Liver (tissue), 3 donors: Measurements from ENCODE around the gene BRD9.

Experiments used
- CTCF ChIP-seq: fragments of 150-350 bp; IDR thresholded peaks from 2 replicates; pipeline ENCODE4 v1.5.1; 2017; ENCODE audit warnings: improper control_type of control experiment, low read depth, low read length; ENCODE audit not compliant: missing input control
- GABPA ChIP-seq, 2 donors: IDR thresholded peaks in 1 of 2; conservative IDR thresholded peaks in 1 of 2; 2 replicates each; pipeline ENCODE4 v1.6.1; 2016; ENCODE audit warnings: antibody characterized with exemption in 2 of 2, mild to moderate bottlenecking in 1 of 2, moderate library complexity in 1 of 2
- MAX ChIP-seq: IDR thresholded peaks from 2 replicates; pipeline ENCODE4 v1.6.1; 2016; ENCODE audit warnings: antibody characterized with exemption
- REST ChIP-seq: IDR thresholded peaks from 2 replicates; pipeline ENCODE4 v1.6.1; 2016; ENCODE audit warnings: antibody characterized with exemption, mild to moderate bottlenecking
- TAF1 ChIP-seq: conservative IDR thresholded peaks from 2 replicates; pipeline ENCODE4 v1.6.1; 2016; ENCODE audit warnings: antibody characterized with exemption, mild to moderate bottlenecking
- YY1 ChIP-seq: IDR thresholded peaks from 2 replicates; pipeline ENCODE4 v1.6.1; 2016; ENCODE audit warnings: antibody characterized with exemption, mild to moderate bottlenecking
- donor health status: healthy.
- donor health status: healthy.

GRCh38 chr5:886716-887325 is 5.8 kb downstream of the BRD9 start:
- TF ChIP-seq CTCF = no peak
- no peak for TF ChIP-seq TAF1
- no peak for TF ChIP-seq YY1
- no peak for TF ChIP-seq MAX
- no peak for TF ChIP-seq GABPA (IDR thresholded peaks at IDR 0.05 in 1 of 2, conservative IDR thresholded peaks at IDR 0.05 in 1 of 2)
- no peak for TF ChIP-seq REST
